GM18951 (cell line): Measurements from ENCODE around the gene EFNB1.

Source experiments
- POLR2A ChIP-seq: IDR thresholded peaks from 4 replicates; pipeline ENCODE4 v1.6.1; 2011; ENCODE audit warnings: mild to moderate bottlenecking; ENCODE audit not compliant: insufficient read length, insufficient read depth; ENCODE audit errors: extremely low read depth
- in situ Hi-C: fragments of 300-500 bp; cut with MboI; formaldehyde crosslinking; loops from one replicate; pipeline ENCODE4 v1.12.0; 2022; ENCODE audit warnings: low sequenced_read_pairs, mixed read lengths, inconsistent platforms; ENCODE audit not compliant: unreplicated experiment

EFNB1 gene

DNA sequence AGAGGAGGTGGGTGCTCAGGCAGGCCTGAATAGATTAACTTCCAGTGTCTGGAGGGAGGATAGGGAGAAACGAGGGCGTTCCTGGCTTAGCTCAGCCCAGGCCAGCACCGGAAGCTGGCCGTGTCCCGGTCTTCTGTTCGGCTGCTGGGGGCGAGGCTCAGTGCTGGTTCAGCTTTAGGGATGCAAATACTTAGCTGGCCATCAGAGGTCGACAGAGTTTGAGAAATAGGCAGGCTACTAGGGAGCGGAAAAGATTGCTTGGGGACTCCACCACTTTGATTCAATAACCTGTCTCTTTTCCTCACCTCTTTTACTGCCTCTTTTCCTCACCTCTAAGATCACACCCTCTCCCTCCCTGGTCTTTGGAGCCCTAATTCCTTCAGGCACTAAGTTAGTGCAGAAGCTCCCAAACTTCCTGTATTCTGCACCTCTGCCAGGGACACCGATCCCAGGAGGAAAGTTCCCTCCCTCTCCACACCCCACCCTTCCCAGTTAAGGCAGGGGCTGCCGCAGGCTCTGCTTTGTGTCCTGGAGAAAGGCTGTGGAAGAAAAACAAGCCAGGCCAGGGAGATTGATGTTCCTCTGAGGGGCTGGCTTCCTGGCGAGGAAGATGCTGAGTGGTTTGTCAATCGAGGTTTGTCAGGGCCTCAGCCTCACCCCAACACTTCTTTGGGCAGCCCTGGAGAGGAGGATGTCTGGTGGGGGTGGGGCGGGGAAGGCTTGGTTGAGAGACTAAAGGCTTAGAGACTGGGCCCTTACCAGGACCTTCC lies 6.0 kb upstream of the EFNB1 start:
- no peak for TF ChIP-seq POLR2A
- in situ Hi-C loops, result no loop called here

GRCh38 chrX:68823413-68824151 lies 5.2 kb upstream of the EFNB1 start:
- TF ChIP-seq POLR2A, result no peak
- in situ Hi-C loops, result no loop called here

GRCh38 chrX:68824152-68824433 lies 4.7 kb upstream of the EFNB1 start:
- in situ Hi-C loops, result no loop called here
- TF ChIP-seq POLR2A, result no peak

DNA sequence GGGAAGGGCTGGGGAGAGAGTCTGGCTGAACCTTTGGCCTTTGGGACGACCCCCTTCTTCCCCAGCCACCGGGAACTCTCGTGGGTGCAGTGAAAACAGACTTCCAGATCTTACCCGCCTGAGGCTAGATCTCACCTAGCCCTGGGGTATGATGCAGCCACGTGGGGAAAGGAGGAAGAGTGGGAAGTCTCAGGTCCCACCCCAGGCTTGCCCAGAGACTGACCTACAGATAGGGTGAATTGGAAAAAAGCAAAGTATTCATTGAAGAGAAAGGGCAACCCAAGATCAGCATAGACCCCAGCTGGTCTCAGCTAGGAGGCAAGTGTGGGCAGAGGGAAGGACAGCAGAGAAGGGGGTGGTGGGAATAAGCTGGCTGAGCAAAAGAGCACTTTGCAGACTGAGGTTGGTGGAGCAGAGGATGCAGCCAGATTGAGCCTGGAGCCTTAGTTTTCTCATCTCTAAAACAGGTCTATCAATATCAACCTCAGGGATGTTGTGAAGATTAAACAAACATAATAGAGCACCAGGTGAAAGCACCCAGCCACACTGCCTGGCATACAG lies 4.2 kb upstream of the EFNB1 start:
- in situ Hi-C loops, result no loop called here
- no peak for TF ChIP-seq POLR2A

DNA sequence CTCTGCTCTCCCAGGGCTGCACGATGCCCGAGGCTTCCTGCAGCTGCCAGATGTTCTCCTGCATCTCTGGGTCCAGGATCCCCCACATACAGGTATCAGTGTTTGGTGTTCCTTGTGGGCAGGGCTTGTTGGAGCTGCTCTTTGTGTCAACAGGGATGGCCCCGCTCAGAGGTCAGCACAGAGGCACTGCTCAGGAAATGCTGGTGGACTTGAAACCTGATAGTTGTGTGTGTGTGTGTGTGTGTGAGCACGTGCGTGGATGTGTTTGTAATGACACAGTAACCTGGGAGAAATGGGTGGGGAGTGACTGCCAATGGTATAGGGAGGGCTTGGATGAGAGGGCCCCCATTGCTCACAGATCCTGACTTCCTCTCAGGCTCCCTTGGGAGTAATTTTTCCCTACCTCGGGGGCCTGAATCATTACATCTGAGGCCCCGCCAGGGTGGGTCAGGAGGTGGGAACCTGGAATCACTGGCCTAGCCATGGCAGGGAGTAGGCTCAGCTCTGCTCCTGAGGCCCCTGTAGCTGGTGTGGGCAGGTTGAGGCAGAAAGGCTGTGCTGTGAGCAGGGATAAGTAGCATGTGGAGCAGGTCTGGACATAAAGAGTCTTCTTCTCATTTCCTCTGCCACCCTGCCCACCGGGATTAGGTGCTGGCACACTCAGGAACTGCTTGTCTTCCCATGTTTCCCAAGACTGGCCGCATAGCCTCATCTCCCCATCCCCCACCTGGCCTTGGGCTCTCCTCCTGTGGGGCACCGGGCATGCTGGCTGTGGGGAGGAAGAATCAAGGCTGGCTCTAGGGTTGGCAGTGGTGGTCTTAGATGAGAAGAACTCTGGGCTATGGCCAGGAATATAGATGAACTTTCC lies 2.5 kb upstream of the EFNB1 start:
- in situ Hi-C loops, result no loop called here
- TF ChIP-seq POLR2A, result no peak

DNA sequence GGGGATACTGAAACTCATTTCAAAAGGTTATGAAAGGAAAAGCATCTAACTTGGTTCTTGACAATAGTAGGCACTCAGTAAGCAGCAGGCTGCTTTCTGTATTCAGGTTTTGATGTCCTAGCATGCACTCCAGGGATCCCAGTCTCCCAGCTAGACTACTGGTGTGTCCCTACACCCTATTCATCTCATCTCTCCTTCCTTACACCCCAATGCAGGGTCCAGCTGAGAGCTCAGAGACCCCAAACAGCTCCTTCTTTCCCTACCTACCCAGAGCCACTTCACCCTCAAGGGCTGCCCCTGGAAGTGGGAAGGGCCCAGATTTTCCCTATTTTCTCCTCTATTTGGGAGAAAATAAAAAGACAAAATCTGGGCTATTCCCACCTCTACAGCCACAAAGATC lies 1.6 kb upstream of the EFNB1 start:
- TF ChIP-seq POLR2A, result no peak
- in situ Hi-C loops, result no loop called here

GRCh38 chrX:68827848-68828624 lies 785 bp upstream of the EFNB1 start:
- TF ChIP-seq POLR2A, result no peak
- in situ Hi-C loops, result no loop called here

DNA sequence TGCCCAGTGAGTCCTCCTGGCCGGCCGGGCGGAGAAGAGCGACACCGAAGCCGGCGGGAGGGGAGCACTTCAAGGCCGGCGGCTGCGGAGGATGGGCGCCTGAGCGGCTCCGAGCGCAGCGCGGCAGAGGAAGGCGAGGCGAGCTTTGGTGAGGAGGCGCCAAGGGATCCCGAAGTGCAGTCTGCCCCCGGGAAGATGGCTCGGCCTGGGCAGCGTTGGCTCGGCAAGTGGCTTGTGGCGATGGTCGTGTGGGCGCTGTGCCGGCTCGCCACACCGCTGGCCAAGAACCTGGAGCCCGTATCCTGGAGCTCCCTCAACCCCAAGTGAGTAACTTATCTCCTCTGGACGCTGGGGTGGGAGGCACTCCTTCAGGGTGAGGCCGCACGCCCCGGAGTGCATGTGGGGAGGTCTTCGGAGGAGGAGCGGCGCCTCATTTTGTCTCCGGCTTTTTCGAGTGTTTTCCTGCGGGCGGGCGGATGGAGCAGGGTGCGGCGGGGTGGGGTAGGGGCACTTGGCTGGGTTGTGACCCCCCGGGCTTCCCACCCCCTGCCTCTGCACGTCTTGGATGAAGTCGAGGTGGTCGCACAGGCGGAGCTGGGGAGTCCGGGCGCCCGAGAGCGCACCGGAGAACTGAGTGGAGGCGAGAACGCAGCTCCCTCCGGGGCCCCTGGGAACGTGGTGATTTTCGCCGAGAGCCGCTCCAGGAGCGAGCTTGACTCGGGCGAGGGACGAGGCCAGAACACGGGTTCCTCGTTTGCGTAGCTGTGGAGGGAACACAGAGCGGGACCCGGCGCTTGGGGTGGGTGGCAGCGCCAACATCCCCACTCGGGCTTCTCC lies 979 bp downstream of the EFNB1 start:
- in situ Hi-C loops, result no loop called here
- TF ChIP-seq POLR2A, result no peak

DNA sequence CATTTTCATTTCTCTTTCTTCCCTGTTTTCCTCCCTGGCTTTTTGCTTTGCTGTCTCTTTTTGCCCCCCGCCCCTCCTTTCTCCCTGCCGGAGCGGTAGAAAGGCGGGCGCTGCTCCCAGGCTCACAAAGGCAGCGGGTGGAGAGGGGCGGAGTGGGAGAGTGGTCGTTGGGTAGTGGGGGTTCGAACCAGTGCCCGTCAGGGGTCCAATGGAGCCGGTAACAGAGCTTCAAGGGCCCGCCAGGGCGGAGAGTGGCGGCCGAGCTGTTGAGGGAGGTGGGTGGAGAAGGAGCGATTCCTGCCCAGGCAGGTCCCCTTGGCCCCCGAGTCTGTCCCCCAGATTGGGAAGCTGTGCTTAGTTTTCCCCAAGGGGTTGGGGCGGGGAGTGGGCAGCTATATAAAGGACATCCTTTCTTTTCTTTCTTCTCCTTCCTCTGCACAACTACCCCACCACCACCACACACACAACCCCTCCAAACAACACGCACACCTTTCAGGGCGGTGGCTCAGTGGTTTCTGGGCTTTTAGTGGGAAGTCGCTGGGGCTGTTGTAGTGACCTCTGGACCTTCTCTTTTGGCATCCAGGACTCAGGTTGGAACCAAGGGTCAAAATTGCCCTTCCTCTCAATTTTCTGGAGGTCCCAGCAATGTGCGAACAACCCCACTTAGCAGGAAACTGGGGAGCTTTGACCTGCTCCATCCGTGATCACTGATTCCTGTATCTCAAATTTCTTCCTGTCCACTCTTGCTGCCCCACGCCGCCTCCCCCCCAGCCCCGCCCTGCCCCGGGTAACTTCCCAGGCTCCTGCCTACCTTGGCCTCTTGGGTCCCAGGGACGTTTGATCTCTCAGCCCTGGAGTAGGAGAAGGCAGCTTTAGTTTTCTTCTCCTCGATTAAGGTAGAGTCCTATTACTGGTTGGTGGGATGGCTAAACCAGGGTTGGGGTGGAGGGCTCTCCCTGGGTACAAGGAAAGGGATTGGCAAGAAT lies 1.9 kb downstream of the EFNB1 start:
- TF ChIP-seq POLR2A, result no peak
- in situ Hi-C loops, result no loop called here

- no peak for TF ChIP-seq POLR2A
- in situ Hi-C loops, result no loop called here
These were observed 2.7 kb downstream of the EFNB1 start for GRCh38 chrX:68831405-68832100.

- in situ Hi-C loops, result no loop called here
- TF ChIP-seq POLR2A, result no peak
These were observed 3.2 kb downstream of the EFNB1 start for GRCh38 chrX:68832101-68832416.
